HFFc6 (cell line): ENCODE measurements around the gene TMSB10. TPM values are rescaled to one million over a fixed set of nuclear protein-coding genes. Genes with fewer than 3 reads are reported as not detected.
"Not testable (repeated sequence)": the region's sequence is repeated elsewhere in the genome, so short reads cannot be mapped to it uniquely, and the experiment has no call there.

Source experiments
- DNase-seq: peaks from one replicate; pipeline ENCODE4 v3.0.0-alpha.2; 2018
- H3K27ac Mint-ChIP-seq: 2 replicates; pipeline ENCODE4 v1.8.0; 2020; ENCODE audit warnings: mild to moderate bottlenecking, mixed read lengths
- H3K27me3 Mint-ChIP-seq: 2 replicates; pipeline ENCODE4 v1.8.0; 2021; ENCODE audit warnings: mild to moderate bottlenecking, moderate library complexity, mixed read lengths; ENCODE audit not compliant: insufficient read depth
- H3K36me3 Mint-ChIP-seq: 2 replicates; pipeline ENCODE4 v1.8.0; 2021; ENCODE audit warnings: low read depth, mixed read lengths
- H3K4me1 Mint-ChIP-seq: 2 replicates; pipeline ENCODE4 v1.8.0; 2020; ENCODE audit warnings: low read depth, mixed read lengths
- H3K4me3 Mint-ChIP-seq: 2 replicates; pipeline ENCODE4 v1.8.0; 2020; ENCODE audit warnings: mild to moderate bottlenecking, moderate library complexity, mixed read lengths
- H3K9me3 Mint-ChIP-seq: 2 replicates; pipeline ENCODE4 v1.8.0; 2020; ENCODE audit warnings: mild to moderate bottlenecking, mixed read lengths
- total RNA-seq, 6 experiments: library from RNA; stranded (reverse); fragmentation: NEBNext Ultra II Directional; extraction: Animal tissue kit (Norgen Biotek cat#: 25700); gene quantifications; 2 replicates in 1 of 6; 3 replicates in 5 of 6; pipeline ENCODE4 v1.2.3, GENCODE V29; 2021
- TF ChIP-seq, protein P1 (sequence below): fragments of 200-600 bp; sonication (generic); IDR thresholded peaks from 2 replicates; pipeline ENCODE4 v1.5.0; 2021; ENCODE audit warnings: antibody characterized with exemption, mild to moderate bottlenecking

Gene TMSB10
- total RNA-seq, 6 experiments from 2014 or later: 3,909 to 6,151 (median 5,325) TPM

DNA sequence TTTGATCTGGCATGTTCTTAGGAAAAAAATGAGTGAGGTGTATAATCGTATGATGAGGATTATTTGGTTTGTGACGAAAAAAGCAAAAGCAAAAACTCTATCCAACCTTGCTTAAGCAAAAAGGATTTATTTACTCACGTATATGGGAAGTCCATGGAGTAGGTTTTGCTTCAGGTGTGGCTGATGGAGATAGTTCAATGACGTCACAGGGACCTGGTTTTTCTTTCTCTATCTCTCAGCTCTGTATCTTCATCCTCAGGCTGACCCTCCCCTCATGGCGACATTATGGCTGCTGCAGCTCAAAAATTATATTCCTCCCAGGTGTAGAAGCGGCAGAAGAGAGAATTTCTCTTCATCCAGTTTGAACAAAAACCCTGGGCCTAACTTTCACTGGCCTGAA, 8.9 kb downstream of the TMSB10 start:
- DNase-seq: no peak
- no peak overlapping the region for H3K4me3 Mint-ChIP-seq
- peaks cover 1% of the 10 kb centered on the region for H3K27me3 Mint-ChIP-seq
- peaks cover 9% of the 10 kb centered on the region for H3K9me3 Mint-ChIP-seq
- peaks cover 22% of the 10 kb centered on the region for H3K4me1 Mint-ChIP-seq
- TF ChIP-seq, protein P1, sequence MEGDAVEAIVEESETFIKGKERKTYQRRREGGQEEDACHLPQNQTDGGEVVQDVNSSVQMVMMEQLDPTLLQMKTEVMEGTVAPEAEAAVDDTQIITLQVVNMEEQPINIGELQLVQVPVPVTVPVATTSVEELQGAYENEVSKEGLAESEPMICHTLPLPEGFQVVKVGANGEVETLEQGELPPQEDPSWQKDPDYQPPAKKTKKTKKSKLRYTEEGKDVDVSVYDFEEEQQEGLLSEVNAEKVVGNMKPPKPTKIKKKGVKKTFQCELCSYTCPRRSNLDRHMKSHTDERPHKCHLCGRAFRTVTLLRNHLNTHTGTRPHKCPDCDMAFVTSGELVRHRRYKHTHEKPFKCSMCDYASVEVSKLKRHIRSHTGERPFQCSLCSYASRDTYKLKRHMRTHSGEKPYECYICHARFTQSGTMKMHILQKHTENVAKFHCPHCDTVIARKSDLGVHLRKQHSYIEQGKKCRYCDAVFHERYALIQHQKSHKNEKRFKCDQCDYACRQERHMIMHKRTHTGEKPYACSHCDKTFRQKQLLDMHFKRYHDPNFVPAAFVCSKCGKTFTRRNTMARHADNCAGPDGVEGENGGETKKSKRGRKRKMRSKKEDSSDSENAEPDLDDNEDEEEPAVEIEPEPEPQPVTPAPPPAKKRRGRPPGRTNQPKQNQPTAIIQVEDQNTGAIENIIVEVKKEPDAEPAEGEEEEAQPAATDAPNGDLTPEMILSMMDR: no peak
- H3K27ac Mint-ChIP-seq: no peak overlapping the region
- peaks cover 14% of the 10 kb centered on the region for H3K36me3 Mint-ChIP-seq

- H3K27me3 Mint-ChIP-seq, H3K4me3 Mint-ChIP-seq, DNase-seq, H3K36me3 Mint-ChIP-seq, H3K27ac Mint-ChIP-seq, H3K9me3 Mint-ChIP-seq: not testable (repeated sequence)
- peaks cover 36% of the 10 kb centered on the region for H3K4me1 Mint-ChIP-seq
Observed at GRCh38 chr2:84915675-84916074, 10.2 kb downstream of the TMSB10 start.

DNA sequence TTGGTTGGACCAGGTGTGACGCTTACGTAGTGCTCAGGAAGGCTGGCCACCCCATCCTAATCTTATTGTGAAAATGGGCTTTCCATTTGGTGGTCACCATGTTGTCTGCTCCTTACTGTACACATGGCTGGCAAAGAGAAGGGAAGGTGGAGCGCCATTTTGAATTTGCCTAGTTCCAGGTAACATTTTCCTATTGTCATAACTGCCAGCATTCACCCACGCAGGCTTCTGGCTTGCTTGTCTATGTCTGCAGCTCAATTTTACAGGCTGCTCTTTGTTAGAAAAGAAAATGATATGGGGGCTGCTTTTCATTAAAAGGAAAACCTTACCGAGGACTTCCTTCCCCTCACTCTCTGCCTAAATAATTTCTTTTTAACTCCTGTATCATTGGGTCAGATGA, 12.4 kb downstream of the TMSB10 start:
- Mint-ChIP-seq H3K4me1 (peaks cover 31% of the 10 kb centered on the region), H3K27ac (peak overlapping the region; percentile 99)
- H3K36me3 Mint-ChIP-seq, H3K9me3 Mint-ChIP-seq, H3K4me3 Mint-ChIP-seq, DNase-seq, H3K27me3 Mint-ChIP-seq: not testable (repeated sequence)

DNA sequence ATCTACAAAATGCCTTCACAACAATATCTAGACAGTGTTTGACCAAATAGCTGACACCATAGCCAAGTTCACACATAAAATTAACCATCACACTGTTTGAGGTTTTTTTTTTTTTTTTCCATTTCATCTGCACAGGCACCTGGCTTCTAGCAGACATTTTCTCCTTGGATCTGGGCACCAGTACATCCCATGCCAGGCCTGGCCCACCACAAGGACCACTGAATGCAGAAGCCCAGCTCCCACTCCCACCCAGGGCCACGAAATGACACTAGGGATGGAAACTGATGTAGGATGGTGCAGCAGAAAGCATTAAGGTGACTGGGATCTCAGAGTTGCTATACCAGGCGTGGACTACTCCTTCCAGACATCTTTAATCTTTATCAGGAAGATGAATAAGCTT, 13.0 kb downstream of the TMSB10 start:
- Mint-ChIP-seq H3K27ac (peak overlapping the region; percentile 99), H3K4me3 (no peak overlapping the region), H3K36me3 (peaks cover 3% of the 10 kb centered on the region; the same call in 1 of the 2 replicates), H3K27me3 (no peaks in the 10 kb centered on the region), H3K4me1 (peaks cover 31% of the 10 kb centered on the region), H3K9me3 (no peaks in the 10 kb centered on the region)
- TF ChIP-seq, protein P1: no peak
- no peak for DNase-seq

DNA sequence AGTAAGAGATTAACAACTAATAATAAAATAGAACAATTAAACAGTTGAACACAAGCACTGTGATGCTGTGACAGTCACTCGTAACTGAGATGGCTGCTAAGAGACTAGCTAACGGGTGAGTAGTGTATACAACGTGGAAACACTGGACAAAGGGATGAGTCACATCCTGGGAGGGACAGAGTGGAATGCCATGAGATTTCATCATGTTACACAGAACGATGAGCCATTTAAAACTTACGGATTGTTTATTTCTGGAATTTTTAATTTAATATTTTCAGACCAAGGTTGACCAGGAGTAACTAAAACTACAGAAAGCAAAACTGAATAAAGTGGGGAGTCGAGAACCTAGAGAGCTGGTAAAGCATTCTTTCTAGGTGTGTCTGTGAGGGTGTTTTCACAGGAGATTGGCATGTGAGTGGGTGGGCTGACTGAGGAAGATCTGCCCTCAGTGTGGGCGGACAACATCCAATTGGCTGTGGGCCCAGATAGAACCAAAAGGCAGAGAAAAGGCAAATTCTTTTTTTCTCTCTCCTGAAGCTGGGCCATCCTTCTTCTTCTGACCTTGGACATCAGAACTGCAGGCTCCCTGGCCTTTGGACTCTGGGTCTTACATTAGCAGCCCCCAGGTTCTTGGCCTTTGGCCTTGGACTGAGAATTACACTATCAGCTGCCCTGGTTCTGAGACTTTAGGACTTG, 14.6 kb downstream of the TMSB10 start:
- Mint-ChIP-seq H3K27me3 (no peaks in the 10 kb centered on the region), H3K9me3 (no peaks in the 10 kb centered on the region), H3K36me3 (no peaks in the 10 kb centered on the region), H3K4me3 (peak overlapping the region; percentile 84), H3K4me1 (peaks cover 42% of the 10 kb centered on the region), H3K27ac (peak overlapping the region; percentile 99)
- TF ChIP-seq, protein P1: no peak
- peak; percentile 97 for DNase-seq

- H3K9me3 Mint-ChIP-seq: no peaks in the 10 kb centered on the region
- H3K4me1 Mint-ChIP-seq: peaks cover 69% of the 10 kb centered on the region
- no peaks in the 10 kb centered on the region for H3K36me3 Mint-ChIP-seq
- H3K4me3 Mint-ChIP-seq: no peak overlapping the region
- H3K27ac Mint-ChIP-seq: no peak overlapping the region
- DNase-seq: no peak
- TF ChIP-seq, protein P1: no peak
- no peaks in the 10 kb centered on the region for H3K27me3 Mint-ChIP-seq
Observed at GRCh38 chr2:84923009-84923408, 17.6 kb downstream of the TMSB10 start.
